ENCODE data around the gene OVOL2. TPM values are rescaled to one million over a fixed set of nuclear protein-coding genes. Genes with fewer than 3 reads are reported as not detected.

The OVOL2 gene
- polyA plus RNA-seq, 3 donors from 2014 or later: not detected

Other genes starting within 250 kb of the OVOL2 start
- 100 to 1,000 TPM in 1 of 3 donors, 10 to 100 TPM in 2; 63.2 to 103 (median 70.6) TPM for gene SNX5, start 89.1 kb downstream of the OVOL2 start, polyA plus RNA-seq
- 10 to 100 TPM in 2 of 3 donors, 1 to 10 TPM in 1; 2.9 to 19.9 (median 19.2) TPM for gene MGME1, start 88.9 kb downstream of the OVOL2 start, polyA plus RNA-seq
- 10 to 100 TPM in 2 of 3 donors, 1 to 10 TPM in 1; 7.0 to 20.6 (median 10.5) TPM for gene KAT14, start 79.9 kb upstream of the OVOL2 start, polyA plus RNA-seq
- 10 to 100 TPM; 22.8 to 42.4 (median 24.9) TPM for gene PET117, start 79.9 kb upstream of the OVOL2 start, polyA plus RNA-seq
- 1 to 10 TPM; 3.2 to 6.5 (median 5.4) TPM for gene ZNF133, start 230.6 kb upstream of the OVOL2 start, polyA plus RNA-seq